Measurements from ENCODE around the gene POU5F2.
A peak's percentile ranks its signal among the peaks of the same experiment; 100 is the strongest.

The POU5F2 gene

GRCh38 chr5:93741136-93741811 is at the start of gene POU5F2:
Gene POU5F2 (minus strand): TSS chr5:93741600. CDS start chr5:93741563, 37 bp downstream.
- DNase-seq (ENCODE audit: low read depth): no peak
- no peak within 1 kb of the TSS for H3K4me3 ChIP-seq (ENCODE audit: low read length)
- TF ChIP-seq CTCF (conservative IDR thresholded peaks at IDR 0.05; ENCODE audit: low read length): no peak

GRCh38 chr5:93790401-93790800 is 49.0 kb upstream of the POU5F2 start:
- no peak overlapping the region for H3K4me3 ChIP-seq (ENCODE audit: low read length)
- DNase-seq (ENCODE audit: low read depth): peak; percentile 18
- TF ChIP-seq CTCF (conservative IDR thresholded peaks at IDR 0.05; ENCODE audit: low read length): no peak

- peak; percentile 29; the same call in 1 of the 2 replicates for TF ChIP-seq CTCF (conservative IDR thresholded peaks at IDR 0.05; ENCODE audit: low read length)
- DNase-seq (ENCODE audit: low read depth): peak; percentile 65
- H3K4me3 ChIP-seq (ENCODE audit: low read length): no peak overlapping the region
Measured at GRCh38 chr5:93789173-93790067, 48.0 kb upstream of the POU5F2 start.

- DNase-seq (ENCODE audit: low read depth): no peak
- no peak overlapping the region for H3K4me3 ChIP-seq (ENCODE audit: low read length)
- TF ChIP-seq CTCF (conservative IDR thresholded peaks at IDR 0.05; ENCODE audit: low read length): no peak
Measured at GRCh38 chr5:93787598-93787997, 46.2 kb upstream of the POU5F2 start.

GRCh38 chr5:93785475-93785874 is 44.1 kb upstream of the POU5F2 start:
- no peak overlapping the region for H3K4me3 ChIP-seq (ENCODE audit: low read length)
- no peak for DNase-seq (ENCODE audit: low read depth)
- no peak for TF ChIP-seq CTCF (conservative IDR thresholded peaks at IDR 0.05; ENCODE audit: low read length)

GRCh38 chr5:93782978-93783377 is 41.6 kb upstream of the POU5F2 start:
- H3K4me3 ChIP-seq (ENCODE audit: low read length): no peak overlapping the region
- no peak for TF ChIP-seq CTCF (conservative IDR thresholded peaks at IDR 0.05; ENCODE audit: low read length)
- peak; percentile 16 for DNase-seq (ENCODE audit: low read depth)

All from AG10803 (cell line).